HTR-8/SVneo (cell line): Measurements from ENCODE around the gene P2RX3.

ENCODE experiments used
- DNase-seq: peaks from one replicate; pipeline ENCODE4 v3.0.0; 2011; ENCODE audit warnings: low spot score, mixed read lengths; ENCODE audit not compliant: insufficient read length
- FAIRE-seq: peaks from 2 replicates; lab custom pipeline; 2011; peaks lifted over from hg19 to GRCh38; lab: Jason Lieb, UNC

The P2RX3 gene

GRCh38 chr11:57364851-57365660, 26.9 kb downstream of the P2RX3 start:
- DNase-seq (no peak), FAIRE-seq (no peak)

GRCh38 chr11:57368106-57368844, 30.1 kb downstream of the P2RX3 start:
- FAIRE-seq, result no peak

GRCh38 chr11:57368845-57369232, 30.7 kb downstream of the P2RX3 start:
- DNase-seq (no peak), FAIRE-seq (no peak)

More at GRCh38 chr11:57368106-57368844, 30.1 kb downstream of the P2RX3 start:
- no peak for DNase-seq

- DNase-seq (peak; percentile 22), FAIRE-seq (no peak)
These were observed 32.1 kb downstream of the P2RX3 start for GRCh38 chr11:57370251-57370650.

- no peak for FAIRE-seq
- no peak for DNase-seq
These were observed 32.8 kb downstream of the P2RX3 start for GRCh38 chr11:57370941-57371340.

GRCh38 chr11:57373146-57373545, 35.0 kb downstream of the P2RX3 start:
- DNase-seq, result no peak
- FAIRE-seq, result no peak

GRCh38 chr11:57374966-57375365, 36.8 kb downstream of the P2RX3 start:
- FAIRE-seq (no peak), DNase-seq (no peak)

GRCh38 chr11:57375490-57375889, 37.3 kb downstream of the P2RX3 start:
- DNase-seq (no peak), FAIRE-seq (no peak)

- DNase-seq (no peak), FAIRE-seq (no peak)
These were observed 38.2 kb downstream of the P2RX3 start for GRCh38 chr11:57376095-57377090.

- DNase-seq (no peak), FAIRE-seq (no peak)
These were observed 39.0 kb downstream of the P2RX3 start for GRCh38 chr11:57377107-57377506.

- DNase-seq, result no peak
- no peak for FAIRE-seq
These were observed 40.0 kb downstream of the P2RX3 start for GRCh38 chr11:57378186-57378585.

GRCh38 chr11:57379732-57380131, 41.6 kb downstream of the P2RX3 start:
- peak; percentile 21 for DNase-seq
- FAIRE-seq, result no peak

GRCh38 chr11:57380975-57381374, 42.8 kb downstream of the P2RX3 start, which contains the start of gene PRG3:
TSS of gene PRG3 (minus strand) at chr11:57381150. CDS start at chr11:57380708, 442 bp downstream.
- FAIRE-seq (no peak), DNase-seq (no peak)

- no peak for DNase-seq
- no peak for FAIRE-seq
These were observed 48.2 kb downstream of the P2RX3 start for GRCh38 chr11:57386178-57386940.

- FAIRE-seq (no peak), DNase-seq (no peak)
These were observed 49.3 kb downstream of the P2RX3 start for GRCh38 chr11:57387289-57388030.

GRCh38 chr11:57390535-57390934, 52.4 kb downstream of the P2RX3 start, which contains the start of gene PRG2:
TSS of gene PRG2 (minus strand) at chr11:57390650. CDS start at chr11:57389944, 706 bp downstream.
- no peak for DNase-seq
- FAIRE-seq, result no peak

- DNase-seq, result no peak
- FAIRE-seq, result no peak
These were observed 53.0 kb downstream of the P2RX3 start for GRCh38 chr11:57391111-57391510.

GRCh38 chr11:57391539-57391938, 53.4 kb downstream of the P2RX3 start:
- FAIRE-seq, result no peak
- DNase-seq, result no peak
